B cell (primary cell): ENCODE measurements around the gene MTHFSD.

Source experiments
- EZH2 ChIP-seq: IDR thresholded peaks from 2 replicates; pipeline ENCODE4 v1.6.1; 2012; ENCODE audit warnings: borderline replicate concordance, low read depth, mild to moderate bottlenecking, moderate library complexity, low read length; ENCODE audit not compliant: insufficient read depth, poor library complexity, severe bottlenecking
- TF ChIP-seq, protein P1 (sequence below): fragments of 200-600 bp; IDR thresholded peaks from one replicate; pipeline ENCODE4 v1.8.0; 2022; ENCODE audit warnings: antibody characterized with exemption, mild to moderate bottlenecking

DNA sequence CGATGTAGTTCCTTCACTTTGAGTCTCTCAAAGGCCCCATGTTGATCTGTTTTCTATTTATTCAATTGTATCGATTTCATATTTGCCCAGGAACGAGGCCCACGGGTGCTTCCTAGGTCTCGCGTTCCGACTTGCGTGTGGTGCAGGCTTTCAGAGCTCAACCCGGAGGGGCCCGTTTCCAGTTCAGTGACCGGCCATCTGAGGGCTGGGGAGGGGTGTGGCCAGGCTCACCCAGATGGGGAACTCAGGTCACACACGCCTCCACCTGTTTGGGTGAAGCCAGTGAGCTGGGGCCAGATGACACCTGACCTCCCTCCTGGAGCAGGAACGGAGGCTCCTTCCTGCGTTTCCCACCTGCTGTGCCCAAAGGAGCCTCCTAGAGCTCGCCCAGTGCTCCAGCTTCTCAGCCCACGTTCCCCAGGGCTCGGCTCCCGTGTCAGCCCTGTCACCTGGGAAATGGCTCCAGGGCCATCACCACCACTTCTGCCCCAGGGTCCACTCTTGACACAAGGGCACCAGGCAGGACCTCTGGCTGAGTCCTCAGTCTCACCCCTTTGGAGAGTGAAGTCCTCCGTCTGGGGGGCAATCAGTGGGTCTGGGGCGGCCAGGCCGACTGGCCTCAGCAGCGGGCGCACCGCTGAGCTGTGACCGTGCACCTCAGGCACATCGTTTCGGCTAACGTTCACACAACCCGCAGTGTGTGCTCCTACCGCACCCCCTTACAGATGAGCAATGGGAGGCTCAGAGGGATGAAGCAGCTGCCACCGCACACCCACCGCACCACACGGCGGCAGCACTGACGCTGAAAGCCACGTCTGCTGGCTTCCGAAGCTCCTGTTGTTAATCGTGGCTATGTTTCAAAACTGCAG lies 26.7 kb downstream of the MTHFSD start:
- TF ChIP-seq, protein P1, sequence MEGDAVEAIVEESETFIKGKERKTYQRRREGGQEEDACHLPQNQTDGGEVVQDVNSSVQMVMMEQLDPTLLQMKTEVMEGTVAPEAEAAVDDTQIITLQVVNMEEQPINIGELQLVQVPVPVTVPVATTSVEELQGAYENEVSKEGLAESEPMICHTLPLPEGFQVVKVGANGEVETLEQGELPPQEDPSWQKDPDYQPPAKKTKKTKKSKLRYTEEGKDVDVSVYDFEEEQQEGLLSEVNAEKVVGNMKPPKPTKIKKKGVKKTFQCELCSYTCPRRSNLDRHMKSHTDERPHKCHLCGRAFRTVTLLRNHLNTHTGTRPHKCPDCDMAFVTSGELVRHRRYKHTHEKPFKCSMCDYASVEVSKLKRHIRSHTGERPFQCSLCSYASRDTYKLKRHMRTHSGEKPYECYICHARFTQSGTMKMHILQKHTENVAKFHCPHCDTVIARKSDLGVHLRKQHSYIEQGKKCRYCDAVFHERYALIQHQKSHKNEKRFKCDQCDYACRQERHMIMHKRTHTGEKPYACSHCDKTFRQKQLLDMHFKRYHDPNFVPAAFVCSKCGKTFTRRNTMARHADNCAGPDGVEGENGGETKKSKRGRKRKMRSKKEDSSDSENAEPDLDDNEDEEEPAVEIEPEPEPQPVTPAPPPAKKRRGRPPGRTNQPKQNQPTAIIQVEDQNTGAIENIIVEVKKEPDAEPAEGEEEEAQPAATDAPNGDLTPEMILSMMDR, result no peak
- no peak for TF ChIP-seq EZH2
